ENCODE measurements around the gene LIPC. TPM values are rescaled to one million over a fixed set of nuclear protein-coding genes. Genes with fewer than 3 reads are reported as not detected.
A peak's percentile ranks its signal among the peaks of the same experiment; 100 is the strongest.

LIPC gene
- polyA plus RNA-seq, 1 donor (not counting 4 experiments of a cell fraction or from before 2014, with no cell fraction given), result not detected

- no peaks in the 10 kb centered on the region for H3K9me1 ChIP-seq (ENCODE audit: control insufficient read depth, extremely low read depth, insufficient read depth, low read length)
- dilution Hi-C loops (cut with MboI; ENCODE audit: extremely low pct_ligation_motif_present, low sequenced_read_pairs), result no loop called here
- peak overlapping the region; percentile 84 for H2AFZ ChIP-seq (ENCODE audit: control insufficient read depth, low read length)
- no peak overlapping the region for H3K4me2 ChIP-seq (ENCODE audit: control insufficient read depth, extremely low read depth, insufficient read depth, low read depth, low read length)
- TF ChIP-seq CTCF (optimal IDR thresholded peaks at IDR 0.05 in 1 of 3, IDR thresholded peaks at IDR 0.05 in 1 of 3, conservative IDR thresholded peaks at IDR 0.05 in 1 of 3; ENCODE audit: extremely low read depth in 1 of 3, insufficient read depth in 2 of 3, low read length in 3 of 3) (no peak), EZH2 (IDR thresholded peaks at IDR 0.05; ENCODE audit: low read length) (no peak)
- no peaks in the 10 kb centered on the region for H4K20me1 ChIP-seq (ENCODE audit: control insufficient read depth, extremely low read depth, insufficient read depth, low read length)
- no peaks in the 10 kb centered on the region for H3K36me3 ChIP-seq (ENCODE audit: control insufficient read depth in 2 of 2, extremely low read depth in 1 of 2, insufficient read depth in 2 of 2, low read length in 2 of 2)
- no peaks in the 10 kb centered on the region for H3K27me3 ChIP-seq (ENCODE audit: control insufficient read depth, extremely low read depth, insufficient read depth, low read length)
- peak overlapping the region; percentile 85 for H3K27ac ChIP-seq (ENCODE audit: control insufficient read depth, insufficient read depth, low read length)
- H3K9ac ChIP-seq (ENCODE audit: control insufficient read depth, extremely low read depth, insufficient read depth, low read length), result peak overlapping the region; percentile 55
- no peaks in the 10 kb centered on the region for H3K79me2 ChIP-seq (ENCODE audit: control insufficient read depth, insufficient read depth, low read length)
- DNase-seq (ENCODE audit: low read depth, low spot score) (no peak), FAIRE-seq (no peak)
- H3K4me1 ChIP-seq (ENCODE audit: control insufficient read depth, extremely low read depth, insufficient read depth, low read length), result peaks cover 26% of the 10 kb centered on the region
- no peak overlapping the region for H3K4me3 ChIP-seq (ENCODE audit: control insufficient read depth in 2 of 3, extremely low read depth in 1 of 3, insufficient read depth in 2 of 3, low read depth in 1 of 3, low read length in 3 of 3)
- H3K9me3 ChIP-seq (ENCODE audit: control insufficient read depth, low read depth, low read length), result no peaks in the 10 kb centered on the region
Observed at GRCh38 chr15:58522865-58523264, 91.1 kb downstream of the LIPC start.

GRCh38 chr15:58523634-58524033 lies 91.8 kb downstream of the LIPC start:
- FAIRE-seq (no peak), DNase-seq (ENCODE audit: low read depth, low spot score) (no peak)
- Histone ChIP-seq H3K9ac (ENCODE audit: control insufficient read depth, extremely low read depth, insufficient read depth, low read length) (no peak overlapping the region), H3K4me1 (ENCODE audit: control insufficient read depth, extremely low read depth, insufficient read depth, low read length) (peaks cover 28% of the 10 kb centered on the region), H3K9me1 (ENCODE audit: control insufficient read depth, extremely low read depth, insufficient read depth, low read length) (no peaks in the 10 kb centered on the region), H3K36me3 (ENCODE audit: control insufficient read depth in 2 of 2, extremely low read depth in 1 of 2, insufficient read depth in 2 of 2, low read length in 2 of 2) (no peaks in the 10 kb centered on the region), H3K27me3 (ENCODE audit: control insufficient read depth, extremely low read depth, insufficient read depth, low read length) (no peaks in the 10 kb centered on the region), H3K27ac (ENCODE audit: control insufficient read depth, insufficient read depth, low read length) (no peak overlapping the region), H3K4me2 (ENCODE audit: control insufficient read depth, extremely low read depth, insufficient read depth, low read depth, low read length) (no peak overlapping the region), H3K9me3 (ENCODE audit: control insufficient read depth, low read depth, low read length) (no peaks in the 10 kb centered on the region), H4K20me1 (ENCODE audit: control insufficient read depth, extremely low read depth, insufficient read depth, low read length) (no peaks in the 10 kb centered on the region), H3K79me2 (ENCODE audit: control insufficient read depth, insufficient read depth, low read length) (no peaks in the 10 kb centered on the region), H3K4me3 (ENCODE audit: control insufficient read depth in 2 of 3, extremely low read depth in 1 of 3, insufficient read depth in 2 of 3, low read depth in 1 of 3, low read length in 3 of 3) (no peak overlapping the region), H2AFZ (ENCODE audit: control insufficient read depth, low read length) (no peak overlapping the region)
- no peak for TF ChIP-seq CTCF (optimal IDR thresholded peaks at IDR 0.05 in 1 of 3, IDR thresholded peaks at IDR 0.05 in 1 of 3, conservative IDR thresholded peaks at IDR 0.05 in 1 of 3; ENCODE audit: extremely low read depth in 1 of 3, insufficient read depth in 2 of 3, low read length in 3 of 3)
- no peak for TF ChIP-seq EZH2 (IDR thresholded peaks at IDR 0.05; ENCODE audit: low read length)
- dilution Hi-C loops (cut with MboI; ENCODE audit: extremely low pct_ligation_motif_present, low sequenced_read_pairs), result no loop called here
